GM18505 (cell line): ENCODE results near the gene NKX1-1.

ENCODE experiments used
- ATAC-seq: cut with Tn5 transposase; IDR thresholded peaks from one replicate; pipeline ENCODE4 v1.9.1; 2021; ENCODE audit not compliant: unreplicated experiment
- POLR2A ChIP-seq: IDR thresholded peaks from 4 replicates; pipeline ENCODE4 v1.6.1; 2011; ENCODE audit warnings: borderline replicate concordance; ENCODE audit not compliant: insufficient read depth, insufficient read length; ENCODE audit errors: extremely low read depth

NKX1-1 gene

GRCh38 chr4:1355378-1355777, 50.9 kb downstream of the NKX1-1 start:
- no peak for ATAC-seq
- no peak for TF ChIP-seq POLR2A

- TF ChIP-seq POLR2A, result no peak
- no peak for ATAC-seq
Measured at GRCh38 chr4:1354983-1355275, 51.3 kb downstream of the NKX1-1 start.

GRCh38 chr4:1354136-1354982, 51.9 kb downstream of the NKX1-1 start:
- TF ChIP-seq POLR2A, result no peak
- ATAC-seq, result no peak

- TF ChIP-seq POLR2A, result no peak
- no peak for ATAC-seq
Measured at GRCh38 chr4:1353186-1354055, 52.8 kb downstream of the NKX1-1 start.
